HG02884 (cell line): ENCODE measurements around the gene DOK1.

ENCODE experiments used
- ATAC-seq: cut with Tn5 transposase; IDR thresholded peaks from one replicate; pipeline ENCODE4 v1.9.1; 2021; ENCODE audit warnings: mild to moderate bottlenecking, moderate library complexity; ENCODE audit not compliant: unreplicated experiment

The DOK1 gene

GRCh38 chr2:74596584-74596983 lies 42.1 kb downstream of the DOK1 start:
- no peak for ATAC-seq

GRCh38 chr2:74597410-74597809 lies 42.9 kb downstream of the DOK1 start:
- no peak for ATAC-seq

- no peak for ATAC-seq
Measured at GRCh38 chr2:74599676-74600075, 45.2 kb downstream of the DOK1 start.

GRCh38 chr2:74602586-74603281 lies 48.2 kb downstream of the DOK1 start:
- no peak for ATAC-seq

GRCh38 chr2:74603282-74604000 lies 48.9 kb downstream of the DOK1 start:
- ATAC-seq: no peak

- no peak for ATAC-seq
Measured at GRCh38 chr2:74606927-74607326, 52.4 kb downstream of the DOK1 start.
